Ectodermal cell (in vitro differentiated cells): ENCODE measurements around the gene EMC6.

Source experiments
- H3K27ac ChIP-seq: 2 replicates; pipeline ENCODE4 v1.7.0; 2013; ENCODE audit warnings: mild to moderate bottlenecking, low read depth, low read length; ENCODE audit not compliant: insufficient read depth, poor library complexity, severe bottlenecking
- H3K27me3 ChIP-seq: 2 replicates; pipeline ENCODE4 v1.7.0; 2013; ENCODE audit warnings: mild to moderate bottlenecking, low read length; ENCODE audit not compliant: insufficient read depth, control insufficient read depth, poor library complexity, severe bottlenecking
- H3K36me3 ChIP-seq: one replicate; pipeline ENCODE4 v1.7.0; 2013; ENCODE audit warnings: low read length; ENCODE audit not compliant: control insufficient read depth, insufficient read depth
- H3K4me1 ChIP-seq: one replicate; pipeline ENCODE4 v1.7.0; 2013; ENCODE audit warnings: low read length; ENCODE audit not compliant: control insufficient read depth, insufficient read depth
- H3K4me3 ChIP-seq: 2 replicates; pipeline ENCODE4 v1.7.0; 2013; ENCODE audit warnings: low read depth, low read length, control low read depth; ENCODE audit not compliant: insufficient read depth
- H3K9me3 ChIP-seq: 2 replicates; pipeline ENCODE4 v1.7.0; 2013; ENCODE audit warnings: mild to moderate bottlenecking, low read length, moderate library complexity; ENCODE audit not compliant: control insufficient read depth
- WGBS, 2 experiments: methylation state at CpG; one replicate each; pipeline ENCODE4 v1.1.7; 2013; ENCODE audit warnings: missing lambda C conversion rate in 2 of 2; 5-methylcytosine and 5-hydroxymethylcytosine counted together

Gene EMC6

DNA sequence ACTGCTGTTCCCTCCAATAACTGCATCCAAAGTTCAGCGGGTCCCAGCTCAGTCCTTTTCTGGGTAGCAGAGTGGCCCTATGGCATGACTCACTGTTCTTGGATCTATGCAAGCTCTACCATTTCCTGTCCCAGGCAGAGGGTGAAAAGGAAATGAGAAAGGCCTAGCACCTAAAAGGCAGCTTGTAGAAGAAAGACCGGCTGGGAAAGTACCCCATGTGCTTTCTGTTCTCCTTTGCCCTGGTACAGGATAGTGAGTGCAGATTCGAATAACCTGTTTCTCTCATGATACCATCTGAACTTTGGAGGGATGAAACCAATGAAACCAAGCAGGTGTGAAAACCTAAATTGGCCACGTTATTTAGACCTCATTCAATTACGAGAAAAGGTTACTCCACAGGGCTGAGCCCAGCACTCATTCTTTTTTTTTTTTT is 42.4 kb downstream of the EMC6 start:
- Histone ChIP-seq H3K9me3 (no peaks in the 10 kb centered on the region), H3K36me3 (peaks cover 8% of the 10 kb centered on the region), H3K4me3 (no peak overlapping the region), H3K27me3 (no peaks in the 10 kb centered on the region), H3K27ac (no peak overlapping the region), H3K4me1 (no peaks in the 10 kb centered on the region)
- WGBS, 2 experiments: 85 to 86% methylated on average over 5 of the region's 5 CpGs

GRCh38 chr17:3712811-3713463 is 44.3 kb downstream of the EMC6 start:
- H3K36me3 ChIP-seq: peaks cover 13% of the 10 kb centered on the region
- no peaks in the 10 kb centered on the region for H3K9me3 ChIP-seq
- no peaks in the 10 kb centered on the region for H3K4me1 ChIP-seq
- H3K4me3 ChIP-seq: no peak overlapping the region
- WGBS, 2 experiments: 86 to 89% methylated on average over 13 of the region's 13 CpGs
- no peak overlapping the region for H3K27ac ChIP-seq
- no peaks in the 10 kb centered on the region for H3K27me3 ChIP-seq

DNA sequence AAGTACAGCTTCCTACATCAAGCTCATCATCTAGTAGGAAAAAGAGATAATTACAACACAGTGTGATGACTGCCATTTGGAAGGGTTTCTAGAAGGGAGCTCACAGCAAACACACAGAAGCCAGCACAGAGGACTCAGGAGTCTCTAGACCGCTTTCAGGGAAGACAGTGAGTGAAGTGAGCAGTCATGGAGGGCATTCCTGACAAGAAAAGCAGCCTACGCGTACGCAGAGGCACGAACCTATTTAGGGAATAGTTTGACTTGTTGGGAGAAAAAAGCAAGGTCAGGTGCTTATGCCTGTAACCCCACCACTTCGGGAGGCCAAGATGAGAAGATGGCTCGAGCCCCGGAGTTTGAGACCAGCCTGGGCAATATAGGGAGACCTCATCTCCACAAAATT is 46.7 kb downstream of the EMC6 start:
- Histone ChIP-seq H3K36me3 (peaks cover 21% of the 10 kb centered on the region), H3K9me3 (no peaks in the 10 kb centered on the region), H3K4me3 (no peak overlapping the region), H3K27ac (no peak overlapping the region), H3K4me1 (no peaks in the 10 kb centered on the region), H3K27me3 (no peaks in the 10 kb centered on the region)
- 87 to 91% methylated on average over 8 of the region's 8 CpGs for WGBS, 2 experiments

- no peak overlapping the region for H3K27ac ChIP-seq
- peaks cover 21% of the 10 kb centered on the region for H3K36me3 ChIP-seq
- 95% methylated on average over 4 of the region's 4 CpGs for WGBS, 2 experiments
- no peaks in the 10 kb centered on the region for H3K9me3 ChIP-seq
- H3K27me3 ChIP-seq: no peaks in the 10 kb centered on the region
- no peak overlapping the region for H3K4me3 ChIP-seq
- no peaks in the 10 kb centered on the region for H3K4me1 ChIP-seq
Observed at GRCh38 chr17:3718201-3718600, 49.6 kb downstream of the EMC6 start.

- H3K4me1 ChIP-seq: no peaks in the 10 kb centered on the region
- no peaks in the 10 kb centered on the region for H3K9me3 ChIP-seq
- no peaks in the 10 kb centered on the region for H3K27me3 ChIP-seq
- H3K27ac ChIP-seq: no peak overlapping the region
- H3K36me3 ChIP-seq: peaks cover 21% of the 10 kb centered on the region
- H3K4me3 ChIP-seq: no peak overlapping the region
Observed at GRCh38 chr17:3719265-3719664, 50.7 kb downstream of the EMC6 start.
